Renal pelvis (tissue), 12 donors: ENCODE measurements around the gene SDF2L1. TPM values are rescaled to one million over a fixed set of nuclear protein-coding genes. Genes with fewer than 3 reads are reported as not detected.
A peak's percentile ranks its signal among the peaks of the same experiment; 100 is the strongest.
"Not testable (repeated sequence)": the region's sequence is repeated elsewhere in the genome, so short reads cannot be mapped to it uniquely, and the experiment has no call there.

Source experiments
- DNase-seq: peaks from one replicate; pipeline ENCODE4 v3.0.0-alpha.2; 2013
- long read RNA-seq, 16 experiments: transcript quantifications; one replicate each; lab custom pipeline, GENCODE V29; 2026
- polyA plus RNA-seq, 3 donors: library from polyadenylated mRNA; unstranded; fragments of 120-200 nt; gene quantifications; one replicate each; pipeline ENCODE4 v1.2.1, GENCODE V29; 2013; ENCODE audit not compliant: insufficient read length in 3 of 3

SDF2L1 gene
- 10 to 100 TPM; 20.9 to 27.5 (median 22.3) TPM for polyA plus RNA-seq
- long read RNA-seq, donor 1, transcript SDF2L1-201 (3 exons, 865 nt) = major isoform, 52 of 54 reads
- long read RNA-seq, donor 1, partial matches to known transcripts = 0 of 54 reads
- long read RNA-seq, donor 1, other reads (novel, unspliced or antisense) = 0 of 54 reads
- long read RNA-seq, donor 2, transcript SDF2L1-201 (3 exons, 865 nt) = major isoform, 63 of 74 reads
- long read RNA-seq, donor 2, partial matches to known transcripts = 9 of 74 reads
- long read RNA-seq, donor 2, other reads (novel, unspliced or antisense) = 0 of 74 reads
- long read RNA-seq, donor 3, transcript SDF2L1-201 (3 exons, 865 nt) = major isoform, 47 of 54 reads
- long read RNA-seq, donor 3, partial matches to known transcripts = 6 of 54 reads
- long read RNA-seq, donor 3, other reads (novel, unspliced or antisense) = 0 of 54 reads
- long read RNA-seq, donor 4, transcript SDF2L1-201 (3 exons, 865 nt) = major isoform, 66 of 66 reads
- long read RNA-seq, donor 4, partial matches to known transcripts = 0 of 66 reads
- long read RNA-seq, donor 4, other reads (novel, unspliced or antisense) = 0 of 66 reads
- long read RNA-seq, donor 5, transcript SDF2L1-201 (3 exons, 865 nt) = major isoform, 26 of 27 reads
- long read RNA-seq, donor 5, partial matches to known transcripts = 0 of 27 reads
- long read RNA-seq, donor 5, other reads (novel, unspliced or antisense) = 0 of 27 reads
- long read RNA-seq, donor 6, transcript SDF2L1-201 (3 exons, 865 nt) = major isoform, 70 of 77 reads
- long read RNA-seq, donor 6, partial matches to known transcripts = 7 of 77 reads
- long read RNA-seq, donor 6, other reads (novel, unspliced or antisense) = 0 of 77 reads
- long read RNA-seq, donor 7, transcript SDF2L1-201 (3 exons, 865 nt) = major isoform, 38 of 51 reads
- long read RNA-seq, donor 7, partial matches to known transcripts = 12 of 51 reads
- long read RNA-seq, donor 7, other reads (novel, unspliced or antisense) = 0 of 51 reads
- long read RNA-seq, donor 8, transcript SDF2L1-201 (3 exons, 865 nt) = major isoform, 13 of 13 reads
- long read RNA-seq, donor 8, partial matches to known transcripts = 0 of 13 reads
- long read RNA-seq, donor 8, other reads (novel, unspliced or antisense) = 0 of 13 reads
- long read RNA-seq, donor 9, transcript SDF2L1-201 (3 exons, 865 nt) = major isoform, 59 of 60 reads
- long read RNA-seq, donor 9, partial matches to known transcripts = 0 of 60 reads
- long read RNA-seq, donor 9, other reads (novel, unspliced or antisense) = 0 of 60 reads
- long read RNA-seq, donor 10, transcript SDF2L1-201 (3 exons, 865 nt) = major isoform, 46 of 48 reads
- long read RNA-seq, donor 10, partial matches to known transcripts = 0 of 48 reads
- long read RNA-seq, donor 10, other reads (novel, unspliced or antisense) = 0 of 48 reads
- long read RNA-seq, donor 11, transcript SDF2L1-201 (3 exons, 865 nt) = major isoform, 18 of 18 reads
- long read RNA-seq, donor 11, partial matches to known transcripts = 0 of 18 reads
- long read RNA-seq, donor 11, other reads (novel, unspliced or antisense) = 0 of 18 reads
- long read RNA-seq, donor 12, transcript SDF2L1-201 (3 exons, 865 nt) = major isoform, 57 of 59 reads
- long read RNA-seq, donor 12, partial matches to known transcripts = 0 of 59 reads
- long read RNA-seq, donor 12, other reads (novel, unspliced or antisense) = 0 of 59 reads
- long read RNA-seq, donor 13, transcript SDF2L1-201 (3 exons, 865 nt) = major isoform, 10 of 10 reads
- long read RNA-seq, donor 13, partial matches to known transcripts = 0 of 10 reads
- long read RNA-seq, donor 13, other reads (novel, unspliced or antisense) = 0 of 10 reads
- long read RNA-seq, donor 14, transcript SDF2L1-201 (3 exons, 865 nt) = major isoform, 47 of 52 reads
- long read RNA-seq, donor 14, partial matches to known transcripts = 0 of 52 reads
- long read RNA-seq, donor 14, other reads (novel, unspliced or antisense) = 5 of 52 reads
- long read RNA-seq, donor 15, transcript SDF2L1-201 (3 exons, 865 nt) = major isoform, 84 of 85 reads
- long read RNA-seq, donor 15, partial matches to known transcripts = 0 of 85 reads
- long read RNA-seq, donor 15, other reads (novel, unspliced or antisense) = 0 of 85 reads
- long read RNA-seq, donor 16, transcript SDF2L1-201 (3 exons, 865 nt) = major isoform, 53 of 63 reads
- long read RNA-seq, donor 16, partial matches to known transcripts = 9 of 63 reads
- long read RNA-seq, donor 16, other reads (novel, unspliced or antisense) = 0 of 63 reads

- peak; percentile 98 for DNase-seq
These were observed at the start of gene SDF2L1 for GRCh38 chr22:21641789-21642583. Gene SDF2L1, plus strand, starts transcription at chr22:21642302. Its CDS starts 35 bp downstream, at chr22:21642337.

- no peak for DNase-seq
These were observed 49.7 kb upstream of the SDF2L1 start for GRCh38 chr22:21592422-21592821.

- DNase-seq = no peak
These were observed 48.5 kb upstream of the SDF2L1 start for GRCh38 chr22:21593406-21594232.

GRCh38 chr22:21594865-21595452 is 47.1 kb upstream of the SDF2L1 start:
- no peak for DNase-seq

GRCh38 chr22:21596356-21597135 is 45.6 kb upstream of the SDF2L1 start:
- DNase-seq = not testable (repeated sequence)

- no peak for DNase-seq
These were observed 43.8 kb upstream of the SDF2L1 start for GRCh38 chr22:21598302-21598701.

- DNase-seq = no peak
These were observed 42.8 kb upstream of the SDF2L1 start for GRCh38 chr22:21599053-21599893.

GRCh38 chr22:21602579-21602978 is 39.5 kb upstream of the SDF2L1 start:
- DNase-seq = no peak

- no peak for DNase-seq
These were observed 38.1 kb upstream of the SDF2L1 start for GRCh38 chr22:21603973-21604372.

GRCh38 chr22:21605887-21606564 is 36.1 kb upstream of the SDF2L1 start:
- DNase-seq = no peak

GRCh38 chr22:21606775-21607174 is 35.3 kb upstream of the SDF2L1 start:
- no peak for DNase-seq

- DNase-seq = not testable (repeated sequence)
These were observed 32.4 kb upstream of the SDF2L1 start for GRCh38 chr22:21609556-21610157.

GRCh38 chr22:21611210-21611977 is 30.7 kb upstream of the SDF2L1 start:
- no peak for DNase-seq

- DNase-seq = no peak
These were observed 29.2 kb upstream of the SDF2L1 start for GRCh38 chr22:21612858-21613257.
